ENCODE data around the gene FOXP1.

Gene FOXP1

GRCh38 chr3:71124048-71124447 is 459.5 kb downstream of the FOXP1 start:
- no peak for DNase-seq (ENCODE audit: low read depth)

GRCh38 chr3:71122641-71123040 is 460.9 kb downstream of the FOXP1 start:
- no peak for DNase-seq (ENCODE audit: low read depth)

- no peak for DNase-seq (ENCODE audit: low read depth)
These were observed 461.9 kb downstream of the FOXP1 start for GRCh38 chr3:71121429-71122167.

GRCh38 chr3:71120012-71120411 is 463.5 kb downstream of the FOXP1 start:
- no peak for DNase-seq (ENCODE audit: low read depth)

GRCh38 chr3:71119171-71119570 is 464.4 kb downstream of the FOXP1 start:
- DNase-seq (ENCODE audit: low read depth): no peak

- DNase-seq (ENCODE audit: low read depth): no peak
These were observed 465.1 kb downstream of the FOXP1 start for GRCh38 chr3:71118436-71118835.

GRCh38 chr3:71117572-71118247 is 465.8 kb downstream of the FOXP1 start:
- DNase-seq (ENCODE audit: low read depth): no peak

GRCh38 chr3:71114610-71115009 is 468.9 kb downstream of the FOXP1 start:
- DNase-seq (ENCODE audit: low read depth): no peak

GRCh38 chr3:71112576-71112975 is 471.0 kb downstream of the FOXP1 start:
- no peak for DNase-seq (ENCODE audit: low read depth)

GRCh38 chr3:71111784-71112440 is 471.6 kb downstream of the FOXP1 start:
- no peak for DNase-seq (ENCODE audit: low read depth)

- DNase-seq (ENCODE audit: low read depth): no peak
These were observed 472.9 kb downstream of the FOXP1 start for GRCh38 chr3:71110385-71111222.

- DNase-seq (ENCODE audit: low read depth): no peak
These were observed 473.6 kb downstream of the FOXP1 start for GRCh38 chr3:71109977-71110285.

- no peak for DNase-seq (ENCODE audit: low read depth)
These were observed 474.1 kb downstream of the FOXP1 start for GRCh38 chr3:71109241-71109976.

- DNase-seq (ENCODE audit: low read depth): no peak
These were observed 475.6 kb downstream of the FOXP1 start for GRCh38 chr3:71107926-71108325.

- DNase-seq (ENCODE audit: low read depth): no peak
These were observed 478.6 kb downstream of the FOXP1 start for GRCh38 chr3:71104976-71105375.

GRCh38 chr3:71104556-71104955 is 479.0 kb downstream of the FOXP1 start:
- DNase-seq (ENCODE audit: low read depth): no peak

GRCh38 chr3:71104121-71104541 is 479.4 kb downstream of the FOXP1 start:
- DNase-seq (ENCODE audit: low read depth): no peak

- no peak for DNase-seq (ENCODE audit: low read depth)
These were observed 480.1 kb downstream of the FOXP1 start for GRCh38 chr3:71103430-71103921.

GRCh38 chr3:71102111-71102983 is 481.2 kb downstream of the FOXP1 start:
- DNase-seq (ENCODE audit: low read depth): no peak

GRCh38 chr3:71101626-71102025 is 481.9 kb downstream of the FOXP1 start:
- no peak for DNase-seq (ENCODE audit: low read depth)

GRCh38 chr3:71101014-71101413 is 482.5 kb downstream of the FOXP1 start:
- no peak for DNase-seq (ENCODE audit: low read depth)
